MM.1S (cell line): ENCODE measurements around the gene SLC10A1.

Experiments used
- EZH2 ChIP-seq: fragments of 300-600 bp; sonication (generic); optimal IDR thresholded peaks from 2 replicates; pipeline ENCODE3; 2017; ENCODE audit warnings: low read depth, mild to moderate bottlenecking, antibody characterized with exemption, low read length, mixed read lengths
- EZH2phosphoT487 ChIP-seq: fragments of 300-600 bp; sonication (generic); IDR thresholded peaks from 2 replicates; pipeline ENCODE4 v1.6.1; 2018; ENCODE audit warnings: antibody characterized with exemption, low read length
- TF ChIP-seq, protein P1 (sequence below): fragments of 300-600 bp; sonication (generic); IDR thresholded peaks from 2 replicates; pipeline ENCODE4 v1.5.1; 2016; ENCODE audit warnings: antibody characterized with exemption, low read length, mixed read lengths

DNA sequence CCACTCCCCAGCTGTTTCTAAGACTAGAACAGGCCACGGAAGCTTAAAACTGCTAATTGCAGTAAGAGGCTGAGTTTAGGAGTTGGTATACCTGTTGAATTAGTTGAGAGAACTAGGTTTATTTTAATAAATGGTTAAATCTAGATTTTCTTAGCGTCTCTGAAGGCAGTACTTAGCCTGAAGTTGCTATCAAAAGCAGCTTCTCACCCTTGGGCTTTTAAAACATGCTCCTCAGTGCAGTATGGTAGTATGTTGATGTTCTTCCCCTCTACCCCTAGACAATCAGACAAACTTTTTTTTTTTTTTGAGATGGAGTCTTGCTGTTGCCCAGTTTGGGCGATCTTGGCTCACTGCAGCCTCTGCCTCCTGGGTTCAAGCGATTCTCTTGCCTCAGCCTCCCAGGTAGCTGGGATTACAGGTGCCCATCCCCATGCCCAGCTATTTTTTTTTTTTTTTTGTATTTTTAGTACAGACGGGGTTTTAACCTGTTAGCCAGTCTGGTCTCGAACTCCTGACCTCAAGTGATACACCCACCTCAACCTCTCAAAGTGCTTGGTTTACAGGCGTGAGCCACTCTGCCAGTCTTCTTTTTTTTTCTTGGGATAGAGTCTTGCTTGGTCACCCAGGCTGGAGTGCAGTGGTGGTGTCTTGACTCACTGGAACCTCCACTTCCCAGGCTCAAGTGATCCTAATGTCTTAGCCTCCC, 23.3 kb downstream of the SLC10A1 start:
- TF ChIP-seq, protein P1, sequence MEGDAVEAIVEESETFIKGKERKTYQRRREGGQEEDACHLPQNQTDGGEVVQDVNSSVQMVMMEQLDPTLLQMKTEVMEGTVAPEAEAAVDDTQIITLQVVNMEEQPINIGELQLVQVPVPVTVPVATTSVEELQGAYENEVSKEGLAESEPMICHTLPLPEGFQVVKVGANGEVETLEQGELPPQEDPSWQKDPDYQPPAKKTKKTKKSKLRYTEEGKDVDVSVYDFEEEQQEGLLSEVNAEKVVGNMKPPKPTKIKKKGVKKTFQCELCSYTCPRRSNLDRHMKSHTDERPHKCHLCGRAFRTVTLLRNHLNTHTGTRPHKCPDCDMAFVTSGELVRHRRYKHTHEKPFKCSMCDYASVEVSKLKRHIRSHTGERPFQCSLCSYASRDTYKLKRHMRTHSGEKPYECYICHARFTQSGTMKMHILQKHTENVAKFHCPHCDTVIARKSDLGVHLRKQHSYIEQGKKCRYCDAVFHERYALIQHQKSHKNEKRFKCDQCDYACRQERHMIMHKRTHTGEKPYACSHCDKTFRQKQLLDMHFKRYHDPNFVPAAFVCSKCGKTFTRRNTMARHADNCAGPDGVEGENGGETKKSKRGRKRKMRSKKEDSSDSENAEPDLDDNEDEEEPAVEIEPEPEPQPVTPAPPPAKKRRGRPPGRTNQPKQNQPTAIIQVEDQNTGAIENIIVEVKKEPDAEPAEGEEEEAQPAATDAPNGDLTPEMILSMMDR: no peak
- TF ChIP-seq EZH2phosphoT487 (no peak), EZH2 (no peak)
